Measurements from ENCODE around the gene ANKRD18A.
"Not testable (repeated sequence)": the region's sequence is repeated elsewhere in the genome, so short reads cannot be mapped to it uniquely, and the experiment has no call there.

DNA sequence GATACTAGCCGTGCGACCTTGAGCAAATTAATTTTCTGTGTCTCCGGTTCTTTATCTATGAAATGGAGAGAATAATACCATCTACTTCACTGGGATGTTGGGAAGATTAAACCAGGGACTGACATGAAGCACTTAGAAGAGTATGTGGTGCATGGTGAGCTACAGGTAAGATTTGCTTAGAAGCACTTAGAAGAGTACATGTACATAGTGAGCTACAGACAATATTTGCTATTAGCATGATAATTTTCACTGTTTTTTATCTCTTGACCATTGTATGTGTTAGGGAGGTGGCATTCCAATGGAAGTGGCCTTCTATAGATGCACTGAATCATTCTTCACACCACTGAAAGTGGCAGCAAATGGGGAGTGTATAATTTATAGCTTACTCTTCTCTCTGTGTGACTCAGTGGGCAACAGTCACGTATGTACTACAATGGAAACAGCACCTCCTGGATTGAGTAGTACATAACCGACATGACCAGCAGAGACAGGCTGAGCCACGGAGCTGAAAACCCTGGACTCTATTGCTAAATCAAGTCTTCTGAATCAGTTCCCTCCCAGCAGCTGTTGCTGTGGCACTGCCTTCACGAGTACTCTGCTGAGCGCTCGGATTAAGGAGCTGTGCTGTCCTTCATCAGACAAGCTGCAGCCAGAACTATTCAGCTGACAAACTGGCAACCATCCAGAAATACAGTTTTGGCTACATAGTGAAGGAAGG lies 28.9 kb downstream of the ANKRD18A start:
- not testable (repeated sequence) for TF ChIP-seq EZH2phosphoT487 (IDR thresholded peaks at IDR 0.05; ENCODE audit: low read depth, severe bottlenecking, unreplicated experiment)
- TF ChIP-seq, protein P1, sequence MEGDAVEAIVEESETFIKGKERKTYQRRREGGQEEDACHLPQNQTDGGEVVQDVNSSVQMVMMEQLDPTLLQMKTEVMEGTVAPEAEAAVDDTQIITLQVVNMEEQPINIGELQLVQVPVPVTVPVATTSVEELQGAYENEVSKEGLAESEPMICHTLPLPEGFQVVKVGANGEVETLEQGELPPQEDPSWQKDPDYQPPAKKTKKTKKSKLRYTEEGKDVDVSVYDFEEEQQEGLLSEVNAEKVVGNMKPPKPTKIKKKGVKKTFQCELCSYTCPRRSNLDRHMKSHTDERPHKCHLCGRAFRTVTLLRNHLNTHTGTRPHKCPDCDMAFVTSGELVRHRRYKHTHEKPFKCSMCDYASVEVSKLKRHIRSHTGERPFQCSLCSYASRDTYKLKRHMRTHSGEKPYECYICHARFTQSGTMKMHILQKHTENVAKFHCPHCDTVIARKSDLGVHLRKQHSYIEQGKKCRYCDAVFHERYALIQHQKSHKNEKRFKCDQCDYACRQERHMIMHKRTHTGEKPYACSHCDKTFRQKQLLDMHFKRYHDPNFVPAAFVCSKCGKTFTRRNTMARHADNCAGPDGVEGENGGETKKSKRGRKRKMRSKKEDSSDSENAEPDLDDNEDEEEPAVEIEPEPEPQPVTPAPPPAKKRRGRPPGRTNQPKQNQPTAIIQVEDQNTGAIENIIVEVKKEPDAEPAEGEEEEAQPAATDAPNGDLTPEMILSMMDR (IDR thresholded peaks at IDR 0.05; ENCODE audit: poor library complexity), result not testable (repeated sequence)

All from hepatocyte (in vitro differentiated cells).